NCI-H1436 (cell line): ENCODE data around the gene FMN1.
"Not testable (repeated sequence)": the region's sequence is repeated elsewhere in the genome, so short reads cannot be mapped to it uniquely, and the experiment has no call there.

Experiments used
- DNase-seq: peaks from one replicate; lab custom pipeline; 2025; lab: John Stamatoyannopoulos, UW

Gene FMN1

DNA sequence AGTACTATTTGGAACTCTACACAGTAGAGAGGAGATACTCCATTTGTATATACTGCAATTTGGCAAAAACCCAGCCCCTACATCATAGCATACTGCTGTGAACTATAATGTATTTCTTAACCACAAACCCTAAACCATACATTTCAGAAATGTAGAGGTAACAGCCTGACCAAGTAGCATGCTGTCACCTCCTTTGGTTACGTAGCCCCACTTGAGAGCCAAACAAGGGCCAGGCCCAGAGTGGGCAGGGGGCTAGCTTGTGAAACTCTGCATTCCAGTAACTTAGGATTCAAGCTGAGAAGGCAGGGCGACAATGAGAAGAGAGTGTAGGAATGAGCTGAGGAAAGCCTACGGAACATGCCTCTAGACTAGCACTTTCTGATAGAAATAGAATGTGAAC lies 340.9 kb downstream of the FMN1 start:
- DNase-seq: no peak

DNA sequence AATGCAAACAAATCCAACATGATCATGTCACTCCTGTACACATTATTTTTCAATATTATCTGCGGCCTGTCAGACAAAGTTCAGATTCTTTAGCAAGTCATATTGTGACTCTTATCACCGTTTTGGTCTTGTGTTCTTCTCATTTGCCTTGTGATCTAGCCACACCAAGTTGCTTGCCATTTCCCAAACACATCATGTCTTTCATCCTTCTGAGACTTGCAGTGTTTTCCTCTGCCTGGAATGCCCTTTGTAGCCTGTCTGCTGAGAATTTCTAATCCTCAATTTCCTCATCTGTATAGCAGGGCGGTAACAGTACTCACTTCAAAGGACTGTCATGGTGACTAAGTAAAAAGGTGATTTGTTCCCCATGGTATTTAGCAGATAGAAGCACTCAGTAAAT lies 341.7 kb downstream of the FMN1 start:
- DNase-seq: no peak

DNA sequence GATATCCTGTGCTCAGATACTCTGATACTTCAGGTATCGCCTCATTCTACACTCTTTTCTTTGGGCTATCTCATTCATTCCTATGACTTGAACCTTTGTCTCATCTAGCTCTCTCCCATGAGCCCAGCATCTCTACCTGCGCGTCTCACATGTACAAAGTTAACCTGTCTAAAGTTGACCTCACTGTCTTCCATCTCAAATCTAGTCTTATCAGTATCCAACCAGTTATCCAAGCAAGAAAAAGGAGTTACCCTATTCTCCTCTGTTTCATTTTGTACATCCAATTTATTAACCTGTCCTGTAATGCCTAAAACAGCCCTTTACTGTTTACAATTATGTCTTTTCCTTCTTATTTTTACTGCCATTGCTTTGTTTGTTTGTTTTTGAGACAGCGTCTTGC lies 342.5 kb downstream of the FMN1 start:
- DNase-seq: no peak

DNA sequence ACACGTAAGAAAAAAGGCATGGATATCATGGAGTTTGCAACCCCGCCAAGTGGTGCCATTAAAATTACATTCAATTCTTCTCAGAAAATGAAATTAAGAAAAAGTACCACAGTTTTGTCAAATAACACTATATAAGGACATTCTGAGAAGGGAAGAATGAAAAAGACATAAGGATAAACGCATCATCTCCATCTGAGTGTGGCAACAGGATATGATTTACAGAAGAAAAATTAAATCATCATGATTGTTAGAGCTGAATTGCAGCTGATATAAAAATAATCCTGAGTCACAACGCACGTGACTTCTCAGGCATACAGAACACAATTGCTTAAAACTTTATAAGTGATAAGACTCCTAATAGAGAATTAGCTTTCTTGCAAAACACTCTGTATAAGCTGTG lies 342.9 kb downstream of the FMN1 start:
- no peak for DNase-seq

DNA sequence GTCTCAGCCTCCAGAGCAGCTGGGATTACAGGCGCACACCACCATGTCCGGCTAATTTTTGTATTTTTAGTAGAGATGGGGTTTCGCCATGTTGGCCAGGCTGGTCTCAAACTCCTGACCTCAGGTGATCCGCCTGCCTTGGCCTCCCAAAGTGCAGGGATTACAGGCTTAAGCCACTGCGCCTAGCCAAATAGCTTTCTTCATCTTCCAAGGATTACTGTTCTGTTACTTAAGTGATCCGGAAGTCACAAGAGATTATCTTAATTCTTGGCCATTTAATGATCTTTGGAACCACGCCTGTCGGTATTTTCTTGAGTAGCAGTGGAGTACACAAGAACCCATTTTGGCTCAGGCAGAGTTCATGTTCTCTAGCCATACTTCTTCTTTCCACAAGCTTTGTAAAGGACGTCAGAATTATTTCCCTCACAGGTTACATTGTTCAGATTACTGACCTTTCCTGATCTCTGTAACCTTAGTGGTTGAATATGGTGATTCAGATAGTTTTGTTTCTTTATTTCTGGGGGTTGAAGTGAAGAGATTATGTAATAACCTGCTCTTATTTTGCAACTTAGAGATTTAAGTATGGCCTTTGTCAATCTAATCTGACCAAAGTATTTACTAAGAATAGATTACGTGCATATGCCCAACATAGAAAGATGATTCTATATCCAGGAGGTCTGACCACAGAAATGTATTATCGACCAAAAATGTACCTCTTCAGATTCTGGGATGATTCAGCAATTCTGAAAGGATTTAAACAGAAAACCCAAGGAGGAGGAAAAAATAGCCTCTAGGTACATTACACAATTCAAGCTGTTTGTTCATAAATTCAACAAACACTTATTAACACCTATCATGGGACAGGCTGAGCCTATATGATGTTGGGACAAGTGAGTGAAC lies 344.5 kb downstream of the FMN1 start:
- DNase-seq: no peak

DNA sequence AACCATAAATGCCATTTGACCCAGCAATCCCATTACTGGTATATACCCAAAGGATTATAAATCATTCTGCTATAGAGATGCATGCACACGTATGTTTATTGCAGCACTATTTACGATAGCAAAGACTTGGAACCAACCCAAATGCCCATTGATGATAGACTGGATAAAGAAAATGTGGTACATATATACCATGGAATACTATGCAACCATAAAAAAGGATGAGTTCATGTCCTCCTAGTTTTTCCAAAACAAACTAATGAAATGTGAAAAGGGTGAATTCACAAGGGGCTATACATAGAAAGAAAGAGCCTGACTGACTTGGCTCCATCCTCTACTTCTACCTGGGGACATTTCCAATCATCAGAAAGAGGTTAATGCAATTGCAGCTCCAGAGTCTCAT lies 347.8 kb downstream of the FMN1 start:
- not testable (repeated sequence) for DNase-seq

DNA sequence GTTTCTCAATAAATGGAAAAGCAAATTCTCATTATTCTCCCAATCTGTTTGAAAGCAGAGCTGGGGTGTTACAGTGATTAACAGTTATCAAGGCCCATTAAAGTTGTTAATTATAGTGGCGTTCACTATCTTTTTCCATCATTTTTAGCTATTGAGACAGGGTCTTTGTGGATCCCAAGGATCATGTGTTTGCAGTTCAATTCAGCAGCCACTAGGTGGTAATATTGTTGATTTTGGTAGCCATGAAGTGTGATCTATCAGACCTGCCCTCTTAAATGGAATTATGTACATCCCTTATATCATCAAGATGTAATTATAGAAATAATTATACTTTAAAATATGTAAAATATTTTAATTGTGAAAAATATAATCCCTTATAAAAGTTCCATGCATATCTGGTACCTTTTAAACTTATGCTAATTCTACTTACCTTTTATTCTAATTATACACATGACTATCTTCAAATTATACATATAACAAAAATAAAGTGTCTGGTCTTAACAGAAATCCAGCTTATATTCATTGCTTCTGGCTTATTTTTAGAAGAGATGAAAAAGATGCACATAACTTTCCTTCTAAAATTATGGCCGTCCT lies 350.3 kb downstream of the FMN1 start:
- peak; percentile 28 for DNase-seq

DNA sequence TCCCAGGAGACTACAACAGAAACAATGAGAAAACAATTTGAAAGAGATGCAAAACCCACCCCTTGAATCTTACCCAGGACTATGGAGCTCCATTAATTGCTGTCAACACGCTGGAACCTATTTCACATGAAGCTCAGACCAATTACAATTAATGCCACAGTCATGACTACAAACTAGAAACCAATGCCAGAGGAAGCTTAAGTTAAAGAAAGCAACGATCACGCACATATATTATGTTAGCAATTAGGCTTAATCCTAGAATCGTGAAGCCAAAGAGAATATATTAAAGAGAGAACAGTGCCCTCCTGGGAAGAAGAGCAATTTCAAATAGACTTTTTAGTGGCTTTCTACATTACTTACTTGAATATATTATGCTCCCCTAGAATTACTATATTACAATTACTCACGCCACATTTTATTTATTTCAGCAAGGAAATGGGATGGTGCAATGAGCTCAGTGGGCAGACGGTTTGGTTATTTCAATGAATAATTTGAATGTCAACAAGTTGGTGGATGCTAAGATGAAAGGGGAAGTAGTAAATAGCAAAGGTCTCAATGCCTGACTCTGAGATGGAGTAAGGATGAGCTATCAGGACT lies 351.2 kb downstream of the FMN1 start:
- DNase-seq: peak; percentile 64

DNA sequence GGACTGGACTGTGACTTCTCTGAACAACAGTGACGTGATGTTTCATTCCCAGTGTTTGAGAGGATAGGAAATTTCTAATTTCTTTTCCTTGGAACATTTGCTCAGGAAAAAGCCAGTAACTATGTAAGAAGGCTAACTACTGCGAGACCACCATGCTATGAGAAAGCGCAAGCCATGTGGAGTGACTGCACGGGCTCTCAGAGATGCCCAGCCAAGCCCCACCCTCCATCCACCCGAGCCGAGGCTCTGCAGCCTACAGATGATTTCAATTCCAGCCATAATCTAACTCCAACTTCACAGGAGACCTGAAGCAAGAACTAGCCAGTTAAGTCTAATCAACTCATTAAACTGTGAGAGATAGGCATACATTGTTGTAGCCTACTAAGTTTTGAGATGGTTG lies 352.4 kb downstream of the FMN1 start:
- no peak for DNase-seq

DNA sequence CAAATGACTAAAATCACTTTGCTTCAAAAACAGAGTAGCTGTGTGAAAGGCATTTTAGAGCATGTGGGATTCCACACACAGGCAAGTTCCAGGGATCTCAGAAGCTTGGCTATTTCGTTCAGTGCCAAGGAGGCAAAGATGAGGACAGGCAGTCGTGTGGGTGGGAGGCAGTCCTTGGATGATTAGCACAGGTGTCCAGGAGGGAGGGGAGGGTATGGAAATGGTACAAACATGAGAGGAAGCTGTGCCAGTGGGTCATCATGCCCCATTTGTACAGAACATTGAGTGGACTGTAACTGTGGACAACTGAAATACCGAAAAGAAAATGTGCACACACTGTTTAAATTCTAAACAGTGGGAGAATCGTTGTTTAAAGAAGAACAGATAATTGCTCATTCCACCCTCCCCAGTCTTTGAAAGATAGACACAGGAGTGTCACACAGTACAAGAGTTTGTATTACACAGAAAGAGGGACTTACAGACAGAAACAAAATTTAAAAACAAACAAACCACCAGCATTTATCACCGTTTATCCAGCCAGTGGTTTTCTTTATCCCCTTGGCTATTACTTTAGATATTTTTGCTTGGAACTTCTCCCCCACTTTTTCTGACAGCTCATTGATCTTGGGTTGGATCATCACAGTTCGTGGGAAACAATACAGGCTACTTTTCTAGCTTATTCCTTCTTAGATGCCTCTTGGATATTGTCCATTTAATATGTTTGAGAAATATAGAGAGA lies 353.8 kb downstream of the FMN1 start:
- DNase-seq: no peak

DNA sequence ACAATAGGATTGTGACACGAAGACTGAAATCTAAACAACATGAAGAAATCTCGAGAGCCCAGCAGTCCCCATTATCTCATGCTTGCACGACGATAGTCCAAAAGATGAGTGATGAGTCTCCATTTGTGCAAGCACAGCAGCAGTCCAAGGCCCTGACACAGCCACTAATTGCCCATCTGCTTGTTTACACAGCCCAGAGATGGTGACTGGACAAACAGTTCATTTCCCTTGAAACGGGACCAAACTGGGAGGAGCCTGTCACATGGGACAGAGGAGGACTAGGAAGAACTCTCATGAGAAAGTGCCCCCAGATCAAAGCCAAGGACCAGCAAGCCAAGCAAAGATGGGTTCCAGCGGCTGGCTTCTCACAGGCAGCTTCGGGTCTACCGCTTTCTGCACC lies 355.7 kb downstream of the FMN1 start:
- no peak for DNase-seq

DNA sequence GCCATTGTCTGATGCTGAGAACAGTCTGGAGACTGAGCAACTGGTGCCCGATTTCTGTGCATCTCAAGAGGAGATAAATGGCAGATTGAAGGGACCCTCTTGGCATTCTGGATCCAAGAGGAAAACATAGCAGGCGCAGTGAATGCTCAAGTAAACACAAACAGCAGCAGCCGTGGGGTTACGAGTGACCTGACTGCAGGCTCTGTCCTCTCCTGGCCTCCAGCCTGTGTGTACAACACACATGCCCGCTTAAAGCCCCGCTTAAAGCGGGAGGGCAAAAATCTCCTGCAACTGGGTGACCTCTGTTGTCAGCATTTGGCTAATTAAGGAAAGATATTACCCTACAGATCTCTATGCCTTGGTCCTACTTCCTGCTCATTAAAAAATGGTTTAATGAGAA lies 356.2 kb downstream of the FMN1 start:
- DNase-seq: no peak

DNA sequence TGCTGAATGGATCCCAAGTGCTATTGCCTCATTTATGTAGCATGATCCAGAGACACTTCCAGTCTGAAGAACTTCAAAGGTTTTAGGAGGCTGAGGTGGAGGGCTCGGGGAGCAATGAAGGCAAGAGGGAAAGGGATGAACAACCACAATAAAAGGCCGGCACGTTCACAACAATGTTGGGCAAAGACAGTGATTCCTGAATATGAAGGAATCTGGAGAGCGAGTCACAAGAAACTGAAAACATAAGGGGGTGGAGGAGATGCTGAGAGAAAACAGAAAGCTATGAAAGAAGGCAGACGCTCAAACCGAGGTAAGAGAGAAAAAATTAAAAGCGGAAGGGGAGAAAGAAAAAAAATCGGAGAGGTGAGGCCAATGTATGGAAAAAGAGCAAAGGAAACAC lies 356.6 kb downstream of the FMN1 start:
- DNase-seq: no peak

DNA sequence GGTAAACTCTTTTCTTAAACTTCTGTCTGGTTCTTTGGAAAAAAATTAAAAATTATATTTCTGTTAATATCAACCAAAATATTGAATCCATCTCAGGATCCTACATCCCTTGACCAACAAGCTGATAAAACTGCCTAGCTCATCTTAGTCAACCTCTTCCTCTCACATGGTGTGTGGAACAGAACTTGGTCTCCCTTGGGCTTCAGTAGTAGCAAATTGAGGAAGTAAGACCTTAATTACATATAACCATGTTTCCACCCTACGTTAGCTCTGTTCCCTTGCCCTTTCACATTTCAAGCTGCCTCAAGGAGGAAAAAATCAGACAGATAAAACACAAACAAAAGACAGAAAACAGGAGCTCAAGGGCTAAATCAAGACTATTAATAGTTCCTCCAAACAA lies 360.4 kb downstream of the FMN1 start:
- no peak for DNase-seq

DNA sequence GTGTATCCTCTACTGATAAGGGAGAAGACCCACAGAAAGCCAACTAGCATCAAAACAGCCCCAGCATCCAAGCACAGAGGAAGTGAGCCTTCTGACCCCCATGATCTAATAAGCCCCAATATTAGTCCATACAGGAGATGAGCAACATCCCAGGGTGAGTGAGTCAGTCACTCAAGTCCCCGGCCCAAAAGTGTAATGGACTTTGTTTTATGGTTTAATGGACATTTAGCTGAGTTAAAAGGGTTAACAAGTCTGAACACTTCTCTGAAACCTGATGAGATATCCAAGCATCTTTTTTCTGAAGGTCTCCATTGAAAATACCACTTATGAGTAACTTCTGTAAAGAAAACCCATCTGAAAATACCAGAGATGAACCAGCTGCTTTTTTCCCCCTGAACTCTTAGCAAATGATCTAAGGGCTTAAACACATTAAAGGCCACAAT lies 361.1 kb downstream of the FMN1 start:
- DNase-seq: no peak

DNA sequence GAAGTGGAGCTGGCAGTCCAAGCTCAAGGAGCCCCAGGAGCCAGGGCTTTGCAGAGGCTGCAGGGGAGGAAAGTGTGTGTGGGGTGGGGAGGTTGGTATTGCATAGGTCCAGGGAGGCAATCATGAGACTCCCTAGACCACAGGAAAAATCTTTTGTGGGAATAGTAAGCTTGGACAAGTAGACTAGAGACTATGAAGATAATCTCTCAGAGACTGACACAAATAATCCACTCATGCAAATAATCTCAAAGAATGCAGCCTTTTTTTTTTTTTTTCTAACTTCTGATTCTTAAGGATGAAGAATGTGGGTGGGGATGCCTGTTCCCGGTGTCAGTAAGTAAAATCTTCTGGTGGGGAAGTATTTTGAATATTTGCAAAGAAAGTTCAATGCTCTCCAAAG lies 363.0 kb downstream of the FMN1 start:
- DNase-seq: no peak

DNA sequence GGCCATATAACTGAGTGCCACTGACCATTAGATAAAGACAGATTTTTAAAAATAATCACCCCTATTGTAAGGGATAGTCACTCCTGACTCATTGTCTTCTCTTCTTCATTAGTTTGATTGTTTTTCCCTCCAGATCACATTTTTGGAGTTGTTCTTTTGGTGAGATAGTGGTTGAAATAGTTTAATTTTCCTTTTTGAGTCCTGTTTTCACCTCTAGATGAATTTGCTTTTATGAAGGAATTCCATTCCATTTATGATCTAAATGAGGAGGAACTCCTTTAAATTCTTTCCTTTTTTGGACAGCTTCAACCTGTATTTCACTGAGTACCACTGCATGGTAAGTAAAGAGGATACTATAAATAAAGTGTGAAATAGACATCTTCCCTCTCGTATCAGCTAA lies 364.3 kb downstream of the FMN1 start:
- DNase-seq: no peak

DNA sequence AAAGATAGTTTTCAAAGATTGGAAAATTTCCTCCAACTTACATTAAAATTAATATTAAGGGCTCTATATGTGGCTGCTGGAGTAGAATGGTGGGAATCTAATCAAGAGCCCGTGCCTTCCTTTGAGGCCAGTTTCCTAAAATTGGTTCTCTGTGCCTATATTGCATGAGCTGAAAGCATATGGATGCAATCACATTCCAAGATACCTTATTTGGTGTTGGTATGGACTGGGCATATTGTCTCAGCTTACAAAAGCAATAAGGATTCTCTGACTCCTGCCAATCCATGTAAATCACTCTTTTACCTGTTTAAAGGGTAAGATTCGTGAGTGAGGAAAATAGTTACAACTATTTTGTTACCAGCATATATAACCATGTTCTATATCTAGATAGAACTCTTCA lies 365.1 kb downstream of the FMN1 start:
- DNase-seq: no peak

DNA sequence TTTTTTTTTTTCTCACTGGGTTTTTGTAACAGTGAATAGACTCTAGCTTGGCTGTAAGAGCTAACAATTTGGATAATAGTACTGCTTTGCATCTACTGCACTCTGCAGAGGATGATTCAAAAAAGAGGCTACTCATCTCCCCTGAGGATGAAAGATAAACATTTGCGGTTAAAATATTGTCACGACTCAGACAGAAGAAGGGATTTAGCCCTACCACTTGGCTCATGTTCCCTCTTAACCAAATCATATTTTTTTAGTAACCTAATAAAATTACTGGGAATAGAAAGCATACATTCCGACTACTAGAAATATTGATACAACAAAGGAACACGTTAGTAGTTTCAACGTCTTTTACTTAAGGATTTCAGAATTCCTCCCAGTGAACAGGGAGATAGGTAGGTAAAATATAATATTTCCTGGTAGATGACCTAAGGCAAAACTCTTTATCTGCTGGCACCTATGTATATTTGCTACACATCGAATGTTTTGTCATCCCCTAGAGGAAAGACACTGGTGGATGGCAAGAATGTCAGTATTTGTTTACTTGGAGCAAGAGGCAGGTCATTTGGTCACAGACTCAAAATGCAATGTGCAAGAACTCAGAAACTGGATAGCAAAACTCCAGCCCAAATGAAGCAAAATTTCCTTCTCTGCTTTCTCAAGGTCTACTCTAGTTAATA lies 365.9 kb downstream of the FMN1 start:
- DNase-seq: peak; percentile 18

DNA sequence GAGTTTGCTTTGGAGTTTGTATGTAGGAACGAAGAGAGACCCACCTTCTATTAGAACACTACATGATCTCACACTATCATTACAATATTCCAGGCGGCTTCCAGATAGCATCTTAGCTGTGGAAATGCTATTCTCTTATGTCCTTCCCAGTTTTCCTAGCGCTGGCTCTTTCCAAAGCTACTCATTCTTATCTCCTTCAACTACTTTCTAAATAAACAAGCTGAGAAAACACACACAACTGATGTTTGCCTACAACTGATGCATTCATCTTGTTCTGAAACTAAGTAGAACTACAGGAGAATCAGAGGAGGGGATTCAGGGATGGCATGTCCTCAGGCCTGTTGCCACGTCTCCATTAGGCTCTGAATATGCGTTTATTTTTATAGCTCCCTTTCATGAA lies 367.8 kb downstream of the FMN1 start:
- DNase-seq: no peak

DNA sequence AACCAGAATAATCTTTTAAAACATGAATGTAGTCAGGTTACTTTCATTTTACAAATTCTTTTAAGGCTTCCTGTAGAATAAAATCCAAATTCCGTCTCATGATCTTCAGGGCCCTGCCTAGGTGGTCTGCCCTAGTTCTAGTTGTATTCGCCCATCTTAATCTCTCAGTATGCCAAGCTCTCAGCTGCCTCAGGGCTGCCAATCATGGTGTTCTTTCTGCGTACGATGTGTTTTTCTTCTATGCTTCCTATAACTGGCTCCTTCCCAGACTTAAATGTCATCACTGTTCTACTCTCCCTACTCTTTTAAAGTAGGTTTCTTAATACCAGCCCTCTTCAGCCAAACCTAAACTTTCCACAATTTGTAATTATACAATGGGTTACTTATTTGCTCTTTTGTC lies 369.3 kb downstream of the FMN1 start:
- DNase-seq: no peak

DNA sequence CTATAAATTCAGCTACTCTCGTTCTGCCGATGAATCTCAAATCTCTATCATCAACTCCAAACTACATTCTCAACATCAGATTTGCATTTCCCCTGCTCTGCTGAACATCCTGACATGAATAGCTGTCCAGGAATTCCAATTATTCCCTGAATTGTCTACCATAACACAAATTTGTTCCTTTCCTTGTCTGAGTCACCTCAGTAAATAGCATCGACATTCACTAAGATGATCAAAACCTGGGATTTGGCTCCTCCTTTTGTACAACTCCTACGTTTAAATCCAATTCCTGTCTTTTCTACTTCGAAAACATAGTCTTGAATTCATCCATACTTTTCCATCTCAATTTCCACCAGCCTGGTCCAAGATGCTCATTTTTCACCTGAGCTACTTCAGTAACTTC lies 369.7 kb downstream of the FMN1 start:
- DNase-seq: no peak
